Posterior vena cava (tissue), 2 donors: Measurements from ENCODE around the gene METTL21C. TPM values are rescaled to one million over a fixed set of nuclear protein-coding genes. Genes with fewer than 3 reads are reported as not detected.

Experiments
- DNase-seq: peaks from one replicate; pipeline ENCODE4 v3.0.0-alpha.2; 2020; ENCODE audit warnings: low spot score
- intact Hi-C, 2 donors: fragments of 100-400 bp; cut with DNase I; formaldehyde crosslinking; loops; one replicate each; pipeline versions ENCODE4 v1.14.1 to v1.14.2; 2022 to 2023
- total RNA-seq, 2 donors: library from RNA; stranded (reverse); fragmentation: NEBNext Ultra II Directional; extraction: Animal tissue kit (Norgen Biotek cat#: 25700); gene quantifications; one replicate each; pipeline ENCODE4 v1.2.1, GENCODE V29; 2021
- donor health status: DM: yes; HTN: yes; CAD: no.
- donor health status: DM: yes; HTN: yes; CAD: no.

Gene METTL21C
- total RNA-seq, 2 donors from 2014 or later: not detected

- no peak for DNase-seq
- intact Hi-C loops: no loop called here
Observed at GRCh38 chr13:102679449-102680132, 15.3 kb downstream of the METTL21C start.

- no peak for DNase-seq
- intact Hi-C loops: no loop called here
Observed at GRCh38 chr13:102678339-102679107, 16.3 kb downstream of the METTL21C start.

GRCh38 chr13:102677122-102677521 is 17.7 kb downstream of the METTL21C start:
- no peak for DNase-seq
- intact Hi-C loops: no loop called here

GRCh38 chr13:102675115-102675514 is 19.7 kb downstream of the METTL21C start:
- DNase-seq: no peak
- intact Hi-C loops: no loop called here

- intact Hi-C loops: no loop called here
- DNase-seq: no peak
Observed at GRCh38 chr13:102670130-102670529, 24.7 kb downstream of the METTL21C start.

GRCh38 chr13:102667911-102668310 is 26.9 kb downstream of the METTL21C start:
- no peak for DNase-seq
- intact Hi-C loops: no loop called here

- intact Hi-C loops: no loop called here
- no peak for DNase-seq
Observed at GRCh38 chr13:102667023-102667422, 27.8 kb downstream of the METTL21C start.

- DNase-seq: no peak
- intact Hi-C loops: loop anchor here in 1 of 2 donors (10.0 kb wide), 1 partner anchor 66 kb away; no protein-coding TSS in a partner anchor
Observed at GRCh38 chr13:102659168-102659713, 35.6 kb downstream of the METTL21C start.

- intact Hi-C loops: loop anchor here in 1 of 2 donors (10.0 kb wide), 1 partner anchor 66 kb away; no protein-coding TSS in a partner anchor
- no peak for DNase-seq
Observed at GRCh38 chr13:102658660-102659059, 36.2 kb downstream of the METTL21C start.

- intact Hi-C loops: loop anchor here in 1 of 2 donors (10.0 kb wide), 1 partner anchor 67 kb away; no protein-coding TSS in a partner anchor
- DNase-seq: no peak
Observed at GRCh38 chr13:102657630-102658029, 37.2 kb downstream of the METTL21C start.

GRCh38 chr13:102654756-102655155 is 40.1 kb downstream of the METTL21C start:
- intact Hi-C loops: loop anchor here in 1 of 2 donors (10.0 kb wide), 1 partner anchor 70 kb away; no protein-coding TSS in a partner anchor
- DNase-seq: no peak

- intact Hi-C loops: loop anchor here in 1 of 2 donors (10.0 kb wide), 1 partner anchor 73 kb away; no protein-coding TSS in a partner anchor
- DNase-seq: no peak
Observed at GRCh38 chr13:102651892-102652291, 43.0 kb downstream of the METTL21C start.

- intact Hi-C loops: loop anchor here in 1 of 2 donors (10.0 kb wide), 1 partner anchor 73 kb away; no protein-coding TSS in a partner anchor
- DNase-seq: no peak
Observed at GRCh38 chr13:102651392-102651791, 43.5 kb downstream of the METTL21C start.

GRCh38 chr13:102650444-102650843 is 44.4 kb downstream of the METTL21C start:
- no peak for DNase-seq
- intact Hi-C loops: loop anchor here in 1 of 2 donors (10.0 kb wide), 1 partner anchor 74 kb away; no protein-coding TSS in a partner anchor

- no peak for DNase-seq
- intact Hi-C loops: no loop called here
Observed at GRCh38 chr13:102648046-102648445, 46.8 kb downstream of the METTL21C start.

GRCh38 chr13:102645701-102646100 is 49.1 kb downstream of the METTL21C start:
- intact Hi-C loops: no loop called here
- DNase-seq: no peak

- intact Hi-C loops: no loop called here
- no peak for DNase-seq
Observed at GRCh38 chr13:102643656-102644055, 51.2 kb downstream of the METTL21C start.

- DNase-seq: no peak
Observed at GRCh38 chr13:102642475-102642874, 52.4 kb downstream of the METTL21C start.

GRCh38 chr13:102642029-102642428 is 52.8 kb downstream of the METTL21C start:
- intact Hi-C loops: no loop called here
- no peak for DNase-seq

More at GRCh38 chr13:102642475-102642874, 52.4 kb downstream of the METTL21C start:
- intact Hi-C loops: no loop called here

GRCh38 chr13:102638741-102639140 is 56.1 kb downstream of the METTL21C start:
- DNase-seq: no peak
- intact Hi-C loops: no loop called here
